ENCODE data around the gene CYP4B1. TPM values are rescaled to one million over a fixed set of nuclear protein-coding genes. Genes with fewer than 3 reads are reported as not detected.
A peak's percentile ranks its signal among the peaks of the same experiment; 100 is the strongest.

CYP4B1 gene
- total RNA-seq, 4 donors from 2014 or later, result 29.4 to 72.4 (median 62.5) TPM

GRCh38 chr1:46755121-46755520, 43.7 kb upstream of the CYP4B1 start:
- TF ChIP-seq CTCF (IDR thresholded peaks at IDR 0.05) (no peak), POLR2A (IDR thresholded peaks at IDR 0.05) (no peak)
- no peaks in the 10 kb centered on the region for H3K27me3 ChIP-seq
- intact Hi-C loops (cut with DNase I), result no loop called here
- peaks cover 41 to 54% of the 10 kb centered on the region in 2 donors for H3K4me1 ChIP-seq
- H3K4me3 ChIP-seq (replicated peaks in 1 of 3), result no peak overlapping the region
- WGBS, 2 donors, result 85% methylated on average over 4 of the region's 4 CpGs
- H3K36me3 ChIP-seq, result no peaks in the 10 kb centered on the region
- H3K27ac ChIP-seq, result peak overlapping the region; percentile 83 to 89 (median 85)
- no peaks in the 10 kb centered on the region for H3K9me3 ChIP-seq
- no peak for DNase-seq

- intact Hi-C loops (cut with DNase I), result no loop called here
- TF ChIP-seq CTCF (IDR thresholded peaks at IDR 0.05), result peak in 1 of 6 experiments; percentile 2
- TF ChIP-seq POLR2A (IDR thresholded peaks at IDR 0.05), result peak in 1 of 2 donors; percentile 39
- peak; percentile 89 to 91 for DNase-seq
- Histone ChIP-seq H3K27ac (peak overlapping the region; percentile 83 to 89 (median 85)), H3K9me3 (no peaks in the 10 kb centered on the region), H3K36me3 (no peaks in the 10 kb centered on the region), H3K27me3 (no peaks in the 10 kb centered on the region), H3K4me1 (peaks cover 39 to 59% of the 10 kb centered on the region in 2 donors), H3K4me3 (replicated peaks in 1 of 3) (no peak overlapping the region)
- 20 to 26% methylated on average over 6 of the region's 6 CpGs for WGBS, 2 donors
Observed at GRCh38 chr1:46757247-46757955, 41.4 kb upstream of the CYP4B1 start.

- intact Hi-C loops (cut with DNase I), result no loop called here
- Histone ChIP-seq H3K27ac (peak overlapping the region; percentile 83 to 89 (median 85)), H3K9me3 (no peaks in the 10 kb centered on the region), H3K4me3 (replicated peaks in 1 of 3) (no peak overlapping the region), H3K27me3 (no peaks in the 10 kb centered on the region), H3K36me3 (no peaks in the 10 kb centered on the region), H3K4me1 (peaks cover 39 to 59% of the 10 kb centered on the region in 2 donors)
- TF ChIP-seq POLR2A (IDR thresholded peaks at IDR 0.05) (no peak), CTCF (IDR thresholded peaks at IDR 0.05) (no peak)
- DNase-seq, result no peak
Observed at GRCh38 chr1:46757956-46758528, 40.8 kb upstream of the CYP4B1 start.

- peaks cover 31 to 44% of the 10 kb centered on the region in 2 donors for H3K4me1 ChIP-seq
- WGBS, 2 donors, result 81 to 87% methylated on average over 2 of the region's 2 CpGs
- no peaks in the 10 kb centered on the region for H3K27me3 ChIP-seq
- no peak overlapping the region for H3K27ac ChIP-seq
- DNase-seq, result no peak
- no peak overlapping the region for H3K4me3 ChIP-seq (replicated peaks in 1 of 3)
- intact Hi-C loops (cut with DNase I), result no loop called here
- no peak for TF ChIP-seq POLR2A (IDR thresholded peaks at IDR 0.05)
- no peak for TF ChIP-seq CTCF (IDR thresholded peaks at IDR 0.05)
- H3K36me3 ChIP-seq, result no peaks in the 10 kb centered on the region
- no peaks in the 10 kb centered on the region for H3K9me3 ChIP-seq
Observed at GRCh38 chr1:46760558-46761166, 38.2 kb upstream of the CYP4B1 start.

GRCh38 chr1:46761740-46762139, 37.1 kb upstream of the CYP4B1 start:
- DNase-seq, result no peak
- no peaks in the 10 kb centered on the region for H3K9me3 ChIP-seq
- no peak overlapping the region for H3K27ac ChIP-seq
- H3K36me3 ChIP-seq, result no peaks in the 10 kb centered on the region
- peaks cover 29 to 37% of the 10 kb centered on the region in 2 donors for H3K4me1 ChIP-seq
- H3K27me3 ChIP-seq, result no peaks in the 10 kb centered on the region
- TF ChIP-seq POLR2A (IDR thresholded peaks at IDR 0.05), result no peak
- TF ChIP-seq CTCF (IDR thresholded peaks at IDR 0.05), result no peak
- no peak overlapping the region for H3K4me3 ChIP-seq (replicated peaks in 1 of 3)
- intact Hi-C loops (cut with DNase I), result no loop called here
